ENCODE results near the gene SLC35A3.
A peak's percentile ranks its signal among the peaks of the same experiment; 100 is the strongest.
"Not testable (repeated sequence)": the region's sequence is repeated elsewhere in the genome, so short reads cannot be mapped to it uniquely, and the experiment has no call there.

SLC35A3 gene

GRCh38 chr1:99969729-99970621 is at the start of gene SLC35A3:
Gene SLC35A3, plus strand, starts transcription at chr1:99969996. Its CDS starts 23,559 bp downstream, at chr1:99993555.
- peak; percentile 82 for DNase-seq

- no peak for DNase-seq
Measured at GRCh38 chr1:99934801-99935200, 35.0 kb upstream of the SLC35A3 start.

DNA sequence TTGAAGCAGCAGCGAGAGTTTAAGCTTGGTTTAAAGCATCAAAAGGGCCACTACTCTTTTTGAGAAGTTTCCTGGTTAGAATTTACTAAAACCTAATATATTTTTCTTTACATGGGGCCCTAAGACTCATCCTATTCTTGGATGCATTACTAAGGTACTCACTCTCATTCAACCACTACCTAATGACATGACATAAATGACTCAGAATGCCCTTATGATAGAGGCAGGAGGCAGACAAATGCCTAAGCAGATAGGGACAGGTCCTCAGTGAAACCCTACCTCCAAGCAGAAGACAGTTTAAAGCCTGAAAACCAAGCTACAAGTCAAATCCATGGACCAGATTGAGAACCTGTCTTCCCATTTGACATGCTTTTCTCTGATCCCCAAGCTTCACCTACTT is 34.3 kb upstream of the SLC35A3 start:
- no peak for DNase-seq

GRCh38 chr1:99936071-99936470 is 33.7 kb upstream of the SLC35A3 start:
- no peak for DNase-seq

DNA sequence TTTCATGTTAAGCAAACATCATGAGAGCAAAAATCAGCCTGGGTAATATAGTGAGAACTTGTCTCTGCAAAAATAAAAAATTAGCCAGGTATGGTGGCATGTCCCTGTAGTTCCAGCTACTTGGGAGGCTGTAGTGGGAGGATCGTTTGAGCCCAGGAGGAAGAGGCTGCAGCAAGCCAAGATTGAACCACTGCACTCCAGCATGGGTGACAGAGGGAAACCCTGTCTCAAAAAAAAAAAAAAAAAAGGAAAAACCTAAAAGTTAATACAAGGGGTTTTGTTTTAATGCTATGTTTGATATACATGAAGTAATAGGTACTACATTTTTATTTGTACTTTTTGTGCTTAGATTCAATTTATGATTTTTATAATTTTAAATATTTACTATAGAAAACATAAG is 27.1 kb upstream of the SLC35A3 start:
- no peak for DNase-seq

DNA sequence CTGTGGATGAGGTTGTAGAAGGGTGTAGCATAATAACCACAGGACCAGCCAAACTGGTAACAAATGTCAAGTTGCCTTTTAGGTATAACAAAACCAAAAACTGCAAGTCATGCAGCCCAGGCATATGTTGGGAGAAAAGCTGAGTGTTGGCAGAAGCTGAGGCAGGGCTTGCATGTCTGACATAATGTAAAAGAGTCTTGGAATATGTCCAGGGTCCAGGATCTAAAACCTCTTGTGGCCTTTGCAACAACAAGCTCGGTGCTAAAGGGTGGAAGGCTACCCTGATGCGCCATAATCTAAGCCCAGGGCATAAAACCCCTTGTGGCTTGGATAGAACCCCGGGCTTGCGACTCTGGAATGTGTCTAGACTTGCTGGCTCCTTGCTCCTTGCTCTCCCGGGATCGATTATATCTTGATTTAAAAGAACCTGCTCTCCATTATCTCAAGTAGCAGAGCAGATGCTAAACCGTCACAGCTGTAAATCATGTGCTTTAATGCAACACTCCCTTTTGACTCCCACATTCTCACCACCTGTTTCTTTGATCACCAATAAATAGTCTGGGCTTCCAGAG is 26.5 kb upstream of the SLC35A3 start:
- no peak for DNase-seq

- no peak for DNase-seq
Measured at GRCh38 chr1:99944192-99944591, 25.6 kb upstream of the SLC35A3 start.

GRCh38 chr1:99945174-99945573 is 24.6 kb upstream of the SLC35A3 start:
- no peak for DNase-seq

DNA sequence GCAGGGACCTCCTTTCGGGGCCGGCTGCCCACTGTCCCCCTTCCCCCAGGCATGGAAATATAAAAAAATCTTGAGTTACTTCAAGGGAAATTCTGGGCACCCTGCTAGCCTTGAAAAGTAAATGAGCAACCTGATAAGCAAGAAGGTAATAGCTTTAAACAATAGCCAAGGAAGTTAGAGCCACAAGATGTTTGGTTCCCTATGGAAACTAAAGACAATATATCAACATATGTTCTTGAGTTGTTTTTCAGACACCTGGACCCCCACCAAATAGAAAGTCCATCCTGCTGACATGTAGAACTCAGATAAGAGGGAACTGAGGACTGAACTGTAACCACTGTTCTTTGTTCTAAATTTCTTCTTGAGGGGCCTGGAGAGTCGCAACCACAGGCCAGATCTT is 19.3 kb upstream of the SLC35A3 start:
- DNase-seq, result no peak

GRCh38 chr1:99952522-99952921 is 17.3 kb upstream of the SLC35A3 start:
- no peak for DNase-seq

- DNase-seq, result no peak
Measured at GRCh38 chr1:99955375-99955774, 14.4 kb upstream of the SLC35A3 start.

- DNase-seq, result no peak
Measured at GRCh38 chr1:99956755-99957154, 13.0 kb upstream of the SLC35A3 start.

DNA sequence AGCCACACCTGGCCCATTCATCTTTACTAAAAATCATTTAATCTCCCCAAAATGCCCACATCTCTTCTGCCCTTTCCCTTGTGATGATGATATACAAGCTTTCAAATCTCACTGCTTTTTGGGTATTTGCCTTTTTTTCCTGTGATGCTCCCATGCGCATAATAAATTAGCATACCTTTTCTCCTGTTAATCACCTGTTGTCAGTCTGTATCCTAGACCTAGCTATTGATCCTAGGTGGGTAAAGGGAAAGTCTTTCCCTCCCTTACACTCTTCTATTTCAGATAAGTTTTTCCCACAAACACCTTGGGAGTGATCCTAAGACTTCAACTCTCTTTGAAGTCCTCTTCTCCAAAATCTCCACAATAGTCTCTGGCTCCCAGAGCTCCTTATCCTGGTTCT is 12.0 kb upstream of the SLC35A3 start:
- DNase-seq, result no peak

DNA sequence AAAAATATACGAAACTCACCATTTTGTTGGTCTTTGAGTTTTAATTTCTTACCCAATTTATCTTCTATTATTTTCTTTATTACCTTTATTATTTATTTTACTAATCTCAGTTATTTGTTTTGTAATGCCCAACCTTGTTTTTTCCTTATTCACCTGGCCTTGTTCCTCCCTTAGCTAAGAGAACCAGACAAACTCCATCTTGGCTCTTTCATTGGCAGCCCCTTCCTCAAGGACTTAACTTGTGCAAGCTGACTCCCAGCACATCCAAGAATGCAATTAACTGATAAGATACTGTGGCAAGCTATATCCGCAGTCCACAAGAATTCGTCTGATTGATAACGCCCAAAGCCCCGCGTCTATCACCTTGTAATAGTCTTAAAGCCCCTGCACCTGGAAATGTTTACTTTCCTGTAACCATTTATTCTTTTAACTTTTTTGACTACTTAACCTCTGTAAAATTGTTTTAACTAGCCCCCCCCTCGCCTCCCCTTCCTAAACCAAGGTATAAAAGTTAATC is 10.5 kb upstream of the SLC35A3 start:
- not testable (repeated sequence) for DNase-seq

- not testable (repeated sequence) for DNase-seq
Measured at GRCh38 chr1:99960260-99960659, 9.5 kb upstream of the SLC35A3 start.

DNA sequence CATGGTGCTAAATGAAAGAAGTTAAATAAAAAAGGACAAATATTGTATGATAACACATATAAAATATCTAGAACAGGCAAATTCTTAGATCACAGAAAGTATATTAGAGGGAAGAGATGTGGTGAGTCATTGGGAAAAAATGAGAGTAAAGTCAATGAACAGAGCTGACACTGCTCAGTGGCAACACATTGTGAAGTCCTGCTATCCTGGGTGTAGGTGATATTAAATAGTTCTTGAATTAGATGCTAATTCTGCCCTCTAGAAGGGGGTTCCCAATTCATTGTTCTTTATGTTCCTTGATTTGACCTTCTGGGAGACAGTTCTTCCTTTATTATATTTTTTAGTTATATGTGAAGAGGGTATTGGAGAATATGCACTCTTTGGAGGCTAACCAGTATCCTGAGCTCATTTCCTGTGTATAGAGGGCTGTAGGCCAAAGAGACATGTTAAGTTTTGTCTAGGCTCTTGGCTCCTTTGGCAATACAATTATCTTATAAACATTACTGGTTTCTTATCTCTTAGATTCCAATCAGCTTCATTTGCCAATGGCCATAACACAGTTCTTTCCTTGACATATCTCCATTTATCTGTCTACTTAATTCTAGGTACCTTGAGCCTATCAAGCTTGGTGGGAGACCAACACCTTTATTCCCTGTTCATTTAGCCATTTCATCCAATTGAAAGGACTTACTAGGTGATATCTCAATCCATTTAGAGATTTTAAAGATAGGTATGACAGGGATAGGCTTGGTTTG is 6.6 kb upstream of the SLC35A3 start:
- DNase-seq, result no peak

DNA sequence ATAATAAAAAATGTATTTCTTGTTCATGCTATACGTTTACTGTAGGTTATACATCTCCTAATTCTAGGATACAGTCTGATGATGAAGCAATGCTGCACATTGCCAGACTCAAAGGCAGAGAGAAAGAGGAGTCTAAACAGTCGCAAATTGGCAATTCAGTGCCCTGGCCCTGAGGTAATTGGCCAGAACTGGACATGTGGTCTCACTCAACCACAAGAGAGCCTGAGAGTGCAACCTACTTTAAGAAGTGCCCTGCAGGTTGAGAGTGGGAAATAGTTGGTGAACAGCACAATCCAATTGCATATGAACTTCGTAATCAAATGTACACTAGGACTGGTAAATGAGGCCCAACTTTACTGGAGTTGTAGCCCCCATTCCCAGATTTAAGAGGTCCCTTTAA is 5.0 kb upstream of the SLC35A3 start:
- no peak for DNase-seq

- DNase-seq, result no peak
Measured at GRCh38 chr1:99965646-99966375, 4.0 kb upstream of the SLC35A3 start.

GRCh38 chr1:99968214-99968613 is 1.6 kb upstream of the SLC35A3 start:
- no peak for DNase-seq

DNA sequence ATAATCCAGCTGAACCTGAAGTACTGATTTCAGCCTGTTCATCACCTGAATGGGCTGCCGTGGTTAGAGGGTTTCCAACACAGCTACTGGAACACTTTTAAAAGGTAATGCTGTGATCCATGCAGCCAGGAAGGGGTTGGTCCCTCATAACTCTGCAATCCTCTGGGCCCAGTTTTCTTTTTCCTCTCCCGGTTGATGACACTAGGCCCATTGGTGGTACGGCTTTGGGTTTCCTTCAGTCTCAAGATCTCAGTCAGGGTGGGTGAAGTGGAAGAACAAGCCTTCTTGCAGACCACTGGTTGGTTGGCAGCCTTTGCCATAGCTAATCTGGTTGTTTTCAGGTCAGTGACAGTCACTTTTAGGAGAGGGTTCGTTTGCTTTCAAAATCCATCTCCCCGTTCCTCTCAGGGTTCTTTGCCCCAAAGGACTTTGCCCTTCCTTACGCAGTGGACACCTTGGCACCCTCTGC is 502 bp upstream of the SLC35A3 start:
- no peak for DNase-seq

DNA sequence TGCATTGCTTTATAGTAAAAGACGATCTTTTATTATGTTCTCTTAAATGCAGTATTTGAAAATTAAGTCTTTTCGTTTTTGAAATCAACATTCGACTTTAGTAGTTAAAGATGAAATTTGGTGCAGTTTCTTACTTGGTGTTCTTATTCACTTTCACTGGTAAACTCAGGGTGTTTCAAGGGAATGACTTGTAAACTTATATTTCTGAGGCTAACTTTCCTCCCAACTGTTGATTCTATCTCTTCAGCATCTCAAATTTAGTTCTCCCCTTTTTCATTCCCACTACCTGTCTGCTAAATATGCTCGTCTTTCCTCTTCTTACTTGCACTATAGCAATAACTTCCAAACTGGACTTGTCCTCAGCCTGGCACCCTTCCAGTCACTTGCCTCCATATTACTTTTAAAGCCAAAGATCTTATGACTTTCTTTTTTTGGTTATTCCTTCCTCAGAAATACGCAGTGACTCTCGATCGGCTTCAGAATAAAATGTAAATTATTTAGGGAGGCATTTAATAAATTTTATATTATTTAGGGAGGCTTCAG is 988 bp downstream of the SLC35A3 start:
- DNase-seq, result no peak

DNA sequence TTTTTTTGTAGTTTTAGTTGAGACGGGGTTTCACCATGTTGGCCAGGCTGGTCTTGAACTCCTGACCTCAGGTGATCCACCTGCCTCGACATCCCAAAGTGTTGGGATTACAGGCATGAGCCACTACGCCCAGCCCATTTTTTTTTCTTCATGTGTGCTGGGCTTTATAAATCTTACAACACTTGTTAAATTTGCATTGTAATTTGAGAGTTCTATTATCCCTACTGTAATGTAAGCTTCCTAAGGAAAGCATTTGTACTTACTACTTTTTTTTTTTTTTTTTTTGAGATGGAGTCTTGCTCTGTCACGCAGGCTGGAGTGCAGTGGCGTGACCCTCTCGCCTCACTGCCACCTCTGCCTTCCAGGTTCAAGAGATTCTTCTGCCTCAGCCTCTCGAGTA is 2.3 kb downstream of the SLC35A3 start:
- not testable (repeated sequence) for DNase-seq
